ENCODE measurements around the gene ARMCX1. TPM values are rescaled to one million over a fixed set of nuclear protein-coding genes. Genes with fewer than 3 reads are reported as not detected.
"Not testable (repeated sequence)": the region's sequence is repeated elsewhere in the genome, so short reads cannot be mapped to it uniquely, and the experiment has no call there.

ARMCX1 gene
- total RNA-seq, 5 donors from 2014 or later (not counting 1 experiment from before 2014, with no cell fraction given), result 0.72 to 1.5 (median 1.2) TPM

DNA sequence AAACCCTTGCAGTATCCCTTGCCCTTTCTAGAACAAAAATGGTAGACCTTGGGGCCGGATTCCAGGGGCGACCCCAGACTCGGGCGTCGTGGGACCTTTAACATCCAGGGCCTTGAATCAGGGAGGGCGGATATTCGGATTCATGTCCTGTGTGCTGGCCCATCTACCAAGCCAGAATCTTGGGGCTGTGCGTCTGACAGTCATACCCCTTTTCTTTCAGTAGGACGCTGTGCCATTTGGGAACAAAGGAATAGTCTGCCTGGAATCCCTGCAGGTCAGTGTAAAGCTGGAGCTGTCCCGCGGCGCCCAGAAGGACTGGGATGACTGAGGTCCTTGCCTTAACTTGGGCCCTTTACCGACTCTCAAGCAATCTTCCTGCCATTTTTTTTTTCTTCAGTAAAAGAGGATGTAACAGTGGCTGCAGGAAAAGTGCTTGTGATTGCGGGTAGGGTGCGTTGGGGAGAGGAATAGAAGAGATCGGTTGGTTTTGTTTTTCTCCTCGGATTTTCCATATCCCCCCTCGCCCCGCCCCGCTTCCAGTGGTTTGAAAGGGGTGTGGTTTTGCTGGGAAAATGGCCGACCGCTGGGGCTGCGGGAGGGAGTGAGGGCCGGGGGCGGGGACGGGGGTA, 518 bp downstream of the ARMCX1 start:
- Histone ChIP-seq H3K9me3 (no peaks in the 10 kb centered on the region), H3K4me3 (ENCODE audit: control insufficient read depth in 1 of 2, extremely low read depth in 1 of 2, low read length in 1 of 2) (peak overlapping the region; percentile 44 to 48), H3K4me1 (ENCODE audit: control insufficient read depth in 1 of 2, extremely low read depth in 1 of 2, insufficient read depth in 2 of 2, low read length in 2 of 2) (peaks cover 0 to 7% of the 10 kb centered on the region in 2 experiments), H3K36me3 (ENCODE audit: control insufficient read depth in 2 of 2, extremely low read depth in 1 of 2, insufficient read depth in 1 of 2, low read length in 1 of 2) (no peaks in the 10 kb centered on the region), H3K27me3 (replicated peaks in 1 of 2; ENCODE audit: control insufficient read depth in 2 of 2, extremely low read depth in 1 of 2, insufficient read depth in 2 of 2, low read length in 1 of 2) (peaks cover 0 to 21% of the 10 kb centered on the region in 2 experiments), H3K27ac (ENCODE audit: low read length) (no peak overlapping the region)
- peaks cover 22 to 27% of the 10 kb centered on the region in 2 donors for H3K27me3 Mint-ChIP-seq
- CTCF ChIA-PET, result no interaction called here
- 0% methylated on average over 5 of the region's 26 CpGs for WGBS (ENCODE audit: insufficient coverage)
- ATAC-seq (replicated peaks in 1 of 4), result peak in 1 of 4 experiments; percentile 19
- no peaks in the 10 kb centered on the region for H3K9me3 Mint-ChIP-seq
- no peak for DNase-seq
- peaks cover 12 to 18% (median 12%) of the 10 kb centered on the region in 3 donors for H3K4me1 Mint-ChIP-seq
- no peak overlapping the region for H3K27ac Mint-ChIP-seq
- H3K4me3 Mint-ChIP-seq, result peak overlapping the region; percentile 73 to 82 (median 73)
- no peaks in the 10 kb centered on the region for H3K36me3 Mint-ChIP-seq
- POLR2A ChIA-PET, result no interaction called here

DNA sequence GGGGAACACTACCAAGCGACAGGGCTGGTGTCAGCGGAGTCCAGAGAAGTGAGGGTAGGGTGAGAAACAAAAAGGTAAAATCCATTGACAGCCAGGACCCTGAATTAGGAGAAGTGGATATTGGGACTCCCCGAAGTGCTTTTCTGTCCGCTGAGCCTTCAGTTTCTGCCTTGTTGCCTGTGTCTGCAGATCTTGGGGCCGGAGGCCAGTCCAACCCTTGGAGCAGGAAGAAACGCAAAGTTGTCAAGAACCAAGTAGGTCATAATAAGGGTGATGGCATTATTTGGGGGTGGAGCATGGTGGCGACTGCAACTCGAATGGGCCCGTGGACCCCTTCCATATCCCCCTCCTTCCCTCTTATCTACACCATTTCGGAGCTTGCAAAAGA, 1.0 kb downstream of the ARMCX1 start:
- WGBS (ENCODE audit: insufficient coverage), result 80% methylated on average over 2 of the region's 10 CpGs
- ChIA-PET POLR2A (no interaction called here), CTCF (no interaction called here)
- Mint-ChIP-seq H3K4me3 (peak overlapping the region; percentile 73 to 82 (median 73)), H3K36me3 (no peaks in the 10 kb centered on the region), H3K27ac (no peak overlapping the region), H3K27me3 (peaks cover 22 to 27% of the 10 kb centered on the region in 2 donors), H3K4me1 (peaks cover 12 to 18% (median 12%) of the 10 kb centered on the region in 3 donors), H3K9me3 (no peaks in the 10 kb centered on the region)
- H3K4me3 ChIP-seq (ENCODE audit: control insufficient read depth in 1 of 2, extremely low read depth in 1 of 2, low read length in 1 of 2), result no peak overlapping the region
- H3K27ac ChIP-seq (ENCODE audit: low read length), result no peak overlapping the region
- ATAC-seq (replicated peaks in 1 of 4), result no peak
- peaks cover 0 to 21% of the 10 kb centered on the region in 2 experiments for H3K27me3 ChIP-seq (replicated peaks in 1 of 2; ENCODE audit: control insufficient read depth in 2 of 2, extremely low read depth in 1 of 2, insufficient read depth in 2 of 2, low read length in 1 of 2)
- DNase-seq, result no peak
- peaks cover 0 to 7% of the 10 kb centered on the region in 2 experiments for H3K4me1 ChIP-seq (ENCODE audit: control insufficient read depth in 1 of 2, extremely low read depth in 1 of 2, insufficient read depth in 2 of 2, low read length in 2 of 2)
- H3K9me3 ChIP-seq, result no peaks in the 10 kb centered on the region
- no peaks in the 10 kb centered on the region for H3K36me3 ChIP-seq (ENCODE audit: control insufficient read depth in 2 of 2, extremely low read depth in 1 of 2, insufficient read depth in 1 of 2, low read length in 1 of 2)

DNA sequence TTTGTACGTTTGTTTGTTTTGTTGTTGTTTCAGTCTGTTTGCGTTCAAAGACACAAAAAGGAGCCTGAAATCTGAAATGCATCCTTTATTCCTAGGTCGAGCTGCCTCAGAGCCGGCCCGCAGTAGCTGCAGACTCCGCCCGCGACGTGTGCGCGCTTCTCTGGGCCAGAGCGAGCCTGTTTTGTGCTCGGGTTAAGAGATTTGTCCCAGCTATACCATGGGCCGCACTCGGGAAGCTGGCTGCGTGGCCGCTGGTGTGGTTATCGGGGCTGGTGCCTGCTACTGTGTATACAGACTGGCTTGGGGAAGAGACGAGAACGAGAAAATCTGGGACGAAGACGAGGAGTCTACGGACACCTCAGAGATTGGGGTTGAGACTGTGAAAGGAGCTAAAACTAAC, 2.4 kb downstream of the ARMCX1 start:
- CTCF ChIA-PET, result no interaction called here
- WGBS (ENCODE audit: insufficient coverage), result 99% methylated on average over 15 of the region's 23 CpGs
- Histone ChIP-seq H3K9me3 (no peaks in the 10 kb centered on the region), H3K36me3 (ENCODE audit: control insufficient read depth in 2 of 2, extremely low read depth in 1 of 2, insufficient read depth in 1 of 2, low read length in 1 of 2) (no peaks in the 10 kb centered on the region), H3K27ac (ENCODE audit: low read length) (no peak overlapping the region), H3K4me1 (ENCODE audit: control insufficient read depth in 1 of 2, extremely low read depth in 1 of 2, insufficient read depth in 2 of 2, low read length in 2 of 2) (peaks cover 0 to 7% of the 10 kb centered on the region in 2 experiments), H3K4me3 (ENCODE audit: control insufficient read depth in 1 of 2, extremely low read depth in 1 of 2, low read length in 1 of 2) (no peak overlapping the region), H3K27me3 (replicated peaks in 1 of 2; ENCODE audit: control insufficient read depth in 2 of 2, extremely low read depth in 1 of 2, insufficient read depth in 2 of 2, low read length in 1 of 2) (peaks cover 0 to 21% of the 10 kb centered on the region in 2 experiments)
- H3K9me3 Mint-ChIP-seq, result no peaks in the 10 kb centered on the region
- DNase-seq (no peak), ATAC-seq (replicated peaks in 1 of 4) (no peak)
- no peak overlapping the region for H3K4me3 Mint-ChIP-seq
- peaks cover 12 to 18% (median 12%) of the 10 kb centered on the region in 3 donors for H3K4me1 Mint-ChIP-seq
- no peaks in the 10 kb centered on the region for H3K36me3 Mint-ChIP-seq
- no peak overlapping the region for H3K27ac Mint-ChIP-seq
- H3K27me3 Mint-ChIP-seq, result peaks cover 22 to 27% of the 10 kb centered on the region in 2 donors
- POLR2A ChIA-PET, result no interaction called here

DNA sequence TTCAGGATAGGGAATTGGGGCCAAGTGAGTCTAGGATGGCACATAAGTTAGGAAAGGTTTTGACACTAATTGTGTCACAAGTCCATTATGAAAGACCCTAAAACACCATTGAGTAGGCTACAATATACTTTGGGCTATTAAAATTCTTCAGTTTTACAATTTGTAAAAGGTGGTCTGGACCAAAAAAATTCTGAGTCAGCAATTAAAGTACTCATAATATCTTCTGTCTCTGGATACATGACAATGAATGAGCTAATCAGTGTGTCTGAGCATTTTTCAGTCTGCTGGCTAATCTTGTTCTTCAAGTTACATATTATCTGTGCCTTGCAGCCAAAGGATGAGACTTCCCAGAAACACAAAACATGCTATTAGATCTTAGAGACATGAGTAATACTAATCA, 14.3 kb downstream of the ARMCX1 start:
- ChIA-PET POLR2A (no interaction called here), CTCF (no interaction called here)
- H3K9me3 Mint-ChIP-seq, result no peaks in the 10 kb centered on the region
- H3K4me1 ChIP-seq (ENCODE audit: control insufficient read depth in 1 of 2, extremely low read depth in 1 of 2, insufficient read depth in 2 of 2, low read length in 2 of 2), result no peaks in the 10 kb centered on the region
- H3K27ac Mint-ChIP-seq, result no peak overlapping the region
- no peaks in the 10 kb centered on the region for H3K9me3 ChIP-seq
- no peak overlapping the region for H3K4me3 ChIP-seq (ENCODE audit: control insufficient read depth in 1 of 2, extremely low read depth in 1 of 2, low read length in 1 of 2)
- no peaks in the 10 kb centered on the region for H3K36me3 ChIP-seq (ENCODE audit: control insufficient read depth in 2 of 2, extremely low read depth in 1 of 2, insufficient read depth in 1 of 2, low read length in 1 of 2)
- H3K4me3 Mint-ChIP-seq, result no peak overlapping the region
- no peaks in the 10 kb centered on the region for H3K4me1 Mint-ChIP-seq
- H3K36me3 Mint-ChIP-seq, result no peaks in the 10 kb centered on the region
- no peak for ATAC-seq (replicated peaks in 1 of 4)
- DNase-seq, result no peak
- H3K27me3 Mint-ChIP-seq, result peaks cover 10 to 20% of the 10 kb centered on the region in 2 donors
- H3K27me3 ChIP-seq (replicated peaks in 1 of 2; ENCODE audit: control insufficient read depth in 2 of 2, extremely low read depth in 1 of 2, insufficient read depth in 2 of 2, low read length in 1 of 2), result peaks cover 0 to 10% of the 10 kb centered on the region in 2 experiments
- H3K27ac ChIP-seq (ENCODE audit: low read length), result no peak overlapping the region

DNA sequence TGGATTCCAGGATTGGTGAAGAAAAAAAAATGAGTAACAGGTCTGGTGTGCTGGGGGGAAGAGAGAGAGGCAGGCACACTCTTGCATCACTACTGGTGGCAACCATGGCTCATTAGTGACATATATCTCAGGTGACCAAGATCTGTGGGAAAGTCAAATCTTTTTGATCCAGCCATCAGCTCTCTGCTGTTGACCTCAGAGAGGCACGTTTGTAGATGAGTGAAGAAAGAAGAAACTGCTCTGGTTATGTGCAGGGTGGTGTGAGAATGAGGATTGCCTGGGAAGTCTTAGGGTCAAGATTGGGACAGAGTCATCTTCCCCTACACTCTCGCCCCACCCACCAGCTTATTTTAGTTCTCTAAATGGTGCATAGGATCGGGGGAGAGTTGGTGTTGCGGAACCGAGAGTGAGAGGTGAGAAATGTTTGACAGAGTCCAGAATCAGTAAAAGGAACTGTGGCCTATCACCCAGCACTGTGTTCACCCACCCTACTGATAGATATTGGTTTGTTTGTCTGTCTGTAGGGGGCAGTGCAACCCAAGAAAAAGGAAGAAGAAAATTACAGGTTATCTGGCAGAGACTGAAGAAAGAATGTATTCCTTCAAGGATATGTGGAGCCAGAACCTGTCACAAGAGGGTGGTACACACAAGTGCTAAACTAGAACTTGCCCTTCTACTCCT, 45.5 kb downstream of the ARMCX1 start:
- Histone ChIP-seq H3K4me3 (ENCODE audit: control insufficient read depth in 1 of 2, extremely low read depth in 1 of 2, low read length in 1 of 2) (no peak overlapping the region), H3K27ac (ENCODE audit: low read length) (no peak overlapping the region), H3K36me3 (ENCODE audit: control insufficient read depth in 2 of 2, extremely low read depth in 1 of 2, insufficient read depth in 1 of 2, low read length in 1 of 2) (no peaks in the 10 kb centered on the region), H3K4me1 (ENCODE audit: control insufficient read depth in 1 of 2, extremely low read depth in 1 of 2, insufficient read depth in 2 of 2, low read length in 2 of 2) (no peaks in the 10 kb centered on the region), H3K9me3 (no peaks in the 10 kb centered on the region), H3K27me3 (replicated peaks in 1 of 2; ENCODE audit: control insufficient read depth in 2 of 2, extremely low read depth in 1 of 2, insufficient read depth in 2 of 2, low read length in 1 of 2) (peaks cover 0 to 8% of the 10 kb centered on the region in 2 experiments)
- ChIA-PET POLR2A (no interaction called here), CTCF (no interaction called here)
- no peaks in the 10 kb centered on the region for H3K4me1 Mint-ChIP-seq
- no CpG with 5 or more reads among the region's 5 CpGs for WGBS (ENCODE audit: insufficient coverage)
- peak in 20 of 35 experiments; percentile 0 to 76 (median 20) for DNase-seq
- peaks cover 17 to 32% of the 10 kb centered on the region in 2 donors for H3K27me3 Mint-ChIP-seq
- ATAC-seq (replicated peaks in 1 of 4), result peak in 3 of 4 experiments; percentile 60 to 79 (median 76)
- no peaks in the 10 kb centered on the region for H3K36me3 Mint-ChIP-seq
- no peak overlapping the region for H3K4me3 Mint-ChIP-seq
- no peak overlapping the region for H3K27ac Mint-ChIP-seq
- no peaks in the 10 kb centered on the region for H3K9me3 Mint-ChIP-seq

DNA sequence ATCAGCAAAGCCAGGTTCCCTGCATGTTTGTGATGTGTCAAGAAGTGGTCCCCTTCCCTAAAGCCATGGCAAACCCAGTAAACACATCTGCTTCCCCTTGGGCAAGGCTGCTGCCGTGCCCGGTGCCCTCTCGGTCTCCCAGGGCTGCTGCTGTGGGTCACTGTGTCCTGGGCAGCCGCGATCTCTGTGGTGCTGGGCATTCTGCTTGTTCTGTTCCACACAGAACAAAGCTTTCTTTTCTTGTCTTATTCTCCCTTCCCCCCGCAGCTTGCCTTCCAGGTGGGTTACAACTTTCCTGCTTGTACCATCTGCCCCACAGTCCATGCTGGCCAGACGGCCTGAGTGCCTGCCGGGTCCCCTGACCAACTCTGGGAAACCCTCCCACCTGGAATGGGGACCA, 49.2 kb downstream of the ARMCX1 start:
- DNase-seq; H3K4me3 ChIP-seq (ENCODE audit: control insufficient read depth in 1 of 2, extremely low read depth in 1 of 2, low read length in 1 of 2); H3K9me3 ChIP-seq; H3K27ac Mint-ChIP-seq; H3K9me3 Mint-ChIP-seq; CTCF ChIA-PET; POLR2A ChIA-PET; H3K4me3 Mint-ChIP-seq; H3K27ac ChIP-seq (ENCODE audit: low read length); H3K36me3 ChIP-seq (ENCODE audit: control insufficient read depth in 2 of 2, extremely low read depth in 1 of 2, insufficient read depth in 1 of 2, low read length in 1 of 2); H3K27me3 ChIP-seq (replicated peaks in 1 of 2; ENCODE audit: control insufficient read depth in 2 of 2, extremely low read depth in 1 of 2, insufficient read depth in 2 of 2, low read length in 1 of 2); ATAC-seq (replicated peaks in 1 of 4); H3K4me1 Mint-ChIP-seq; H3K4me1 ChIP-seq (ENCODE audit: control insufficient read depth in 1 of 2, extremely low read depth in 1 of 2, insufficient read depth in 2 of 2, low read length in 2 of 2); H3K36me3 Mint-ChIP-seq: not testable (repeated sequence)
- WGBS (ENCODE audit: insufficient coverage), result no CpG with 5 or more reads among the region's 8 CpGs
- H3K27me3 Mint-ChIP-seq, result peaks cover 14 to 16% of the 10 kb centered on the region in 2 donors

Data from T-cell (primary cell).